Smooth muscle cell (in vitro differentiated cells): ENCODE measurements around the gene FDPS. TPM values are rescaled to one million over a fixed set of nuclear protein-coding genes. Genes with fewer than 3 reads are reported as not detected.

Source experiments
- DNase-seq: peaks from one replicate; lab custom pipeline; 2025; ENCODE audit not compliant: unreplicated experiment; lab: John Stamatoyannopoulos, UW
- H2AFZ ChIP-seq: fragments of 200-600 bp; sonication (generic); 2 replicates; pipeline ENCODE4 v1.6.0; 2016; ENCODE audit warnings: antibody characterized with exemption, low read depth, mild to moderate bottlenecking
- H3F3A ChIP-seq: fragments of 200-600 bp; sonication (generic); 2 replicates; pipeline ENCODE4 v1.6.0; 2017; ENCODE audit warnings: antibody characterized with exemption, low read depth
- H3K27ac ChIP-seq: fragments of 200-600 bp; sonication (generic); 2 replicates; pipeline ENCODE4 v1.5.1; 2016; ENCODE audit warnings: low read depth, mild to moderate bottlenecking
- H3K27me3 ChIP-seq: fragments of 200-600 bp; sonication (generic); 2 replicates; pipeline ENCODE4 v1.6.1; 2016; ENCODE audit warnings: low read depth, mild to moderate bottlenecking
- H3K36me3 ChIP-seq: fragments of 200-600 bp; sonication (generic); 2 replicates; pipeline ENCODE4 v1.5.1; 2016; ENCODE audit warnings: low read depth
- H3K4me1 ChIP-seq: fragments of 200-600 bp; sonication (generic); 2 replicates; pipeline ENCODE4 v1.5.1; 2016; ENCODE audit warnings: low read depth
- H3K4me2 ChIP-seq: fragments of 200-600 bp; sonication (generic); 2 replicates; pipeline ENCODE4 v1.6.0; 2016; ENCODE audit warnings: mild to moderate bottlenecking
- H3K4me3 ChIP-seq: fragments of 200-600 bp; sonication (generic); 2 replicates; pipeline ENCODE4 v1.5.1; 2016; ENCODE audit warnings: mild to moderate bottlenecking
- H3K79me2 ChIP-seq: fragments of 200-600 bp; sonication (generic); 2 replicates; pipeline ENCODE4 v1.6.0; 2016; ENCODE audit warnings: low read depth, mild to moderate bottlenecking
- H3K9ac ChIP-seq: fragments of 200-600 bp; sonication (generic); 2 replicates; pipeline ENCODE4 v1.6.0; 2016; ENCODE audit warnings: low read depth
- H3K9me3 ChIP-seq: fragments of 200-600 bp; sonication (generic); replicated peaks from 2 replicates; pipeline ENCODE4 v1.5.1; 2016; ENCODE audit warnings: low read depth
- H4K20me1 ChIP-seq: fragments of 200-600 bp; sonication (generic); 2 replicates; pipeline ENCODE4 v1.6.0; 2016; ENCODE audit warnings: low read depth
- CTCF ChIP-seq: fragments of 200-600 bp; sonication (generic); IDR thresholded peaks from 2 replicates; pipeline ENCODE4 v1.5.1; 2017; ENCODE audit warnings: borderline replicate concordance, mild to moderate bottlenecking, antibody characterized with exemption; ENCODE audit not compliant: insufficient read depth, poor library complexity, severe bottlenecking
- WGBS: methylation state at CpG from one replicate; pipeline ENCODE4 v1.1.7; 2016; ENCODE audit warnings: low lambda C conversion rate; 5-methylcytosine and 5-hydroxymethylcytosine counted together
- polyA plus RNA-seq: library from polyadenylated mRNA; unstranded; fragments of >200 nt; fragmentation: Nextera tagmentation; extraction: Ambion mirVana; gene quantifications from 2 replicates; pipeline ENCODE4 v1.2.1, GENCODE V29; 2016
- total RNA-seq: library from RNA; depleted of rRNA; stranded (reverse); fragments of >200 nt; gene quantifications from 2 replicates; pipeline ENCODE4 v1.2.3, GENCODE V29; 2014

FDPS gene
- total and polyA plus RNA-seq, 2 experiments from 2014 or later = 104 to 299 TPM

- H3K27me3 ChIP-seq = peaks cover 48% of the 10 kb centered on the region
- H3K27ac ChIP-seq = no peak overlapping the region
- H4K20me1 ChIP-seq = no peaks in the 10 kb centered on the region
- H3K4me2 ChIP-seq = no peak overlapping the region
- H2AFZ ChIP-seq = no peak overlapping the region
- no peaks in the 10 kb centered on the region for H3K79me2 ChIP-seq
- H3K36me3 ChIP-seq = no peaks in the 10 kb centered on the region
- peaks cover 6% of the 10 kb centered on the region for H3K4me1 ChIP-seq
- no peak overlapping the region for H3K9ac ChIP-seq
- no peak for TF ChIP-seq CTCF
- WGBS = 93% methylated on average over 17 of the region's 17 CpGs
- no peak for DNase-seq
- H3F3A ChIP-seq = no peaks in the 10 kb centered on the region
- H3K4me3 ChIP-seq = no peak overlapping the region
- no peaks in the 10 kb centered on the region for H3K9me3 ChIP-seq
Measured at GRCh38 chr1:155293086-155293749, 15.4 kb upstream of the FDPS start.

GRCh38 chr1:155294520-155295182, 14.0 kb upstream of the FDPS start:
- no peaks in the 10 kb centered on the region for H4K20me1 ChIP-seq
- H3K4me2 ChIP-seq = peak overlapping the region; percentile 77
- H3K9ac ChIP-seq = no peak overlapping the region
- peak overlapping the region; percentile 18 for H3K4me3 ChIP-seq
- no peak for DNase-seq
- no peak overlapping the region for H2AFZ ChIP-seq
- WGBS = 42% methylated on average over 46 of the region's 46 CpGs
- H3K36me3 ChIP-seq = no peaks in the 10 kb centered on the region
- peaks cover 48% of the 10 kb centered on the region for H3K27me3 ChIP-seq
- TF ChIP-seq CTCF = no peak
- H3F3A ChIP-seq = no peaks in the 10 kb centered on the region
- no peaks in the 10 kb centered on the region for H3K79me2 ChIP-seq
- no peak overlapping the region for H3K27ac ChIP-seq
- H3K4me1 ChIP-seq = peaks cover 6% of the 10 kb centered on the region
- no peaks in the 10 kb centered on the region for H3K9me3 ChIP-seq

GRCh38 chr1:155295183-155295941, 13.3 kb upstream of the FDPS start:
- Histone ChIP-seq H3K9me3 (no peaks in the 10 kb centered on the region), H4K20me1 (no peaks in the 10 kb centered on the region), H3K4me2 (peak overlapping the region; percentile 77), H3K79me2 (no peaks in the 10 kb centered on the region), H3K9ac (no peak overlapping the region), H2AFZ (no peak overlapping the region), H3K36me3 (no peaks in the 10 kb centered on the region), H3K4me1 (peaks cover 6% of the 10 kb centered on the region), H3K27ac (no peak overlapping the region), H3K4me3 (peak overlapping the region; percentile 18), H3K27me3 (peaks cover 48% of the 10 kb centered on the region), H3F3A (no peaks in the 10 kb centered on the region)
- WGBS = 9% methylated on average over 45 of the region's 47 CpGs
- no peak for TF ChIP-seq CTCF
- DNase-seq = no peak
